Measurements from ENCODE around the gene BNIP3.

Gene BNIP3

DNA sequence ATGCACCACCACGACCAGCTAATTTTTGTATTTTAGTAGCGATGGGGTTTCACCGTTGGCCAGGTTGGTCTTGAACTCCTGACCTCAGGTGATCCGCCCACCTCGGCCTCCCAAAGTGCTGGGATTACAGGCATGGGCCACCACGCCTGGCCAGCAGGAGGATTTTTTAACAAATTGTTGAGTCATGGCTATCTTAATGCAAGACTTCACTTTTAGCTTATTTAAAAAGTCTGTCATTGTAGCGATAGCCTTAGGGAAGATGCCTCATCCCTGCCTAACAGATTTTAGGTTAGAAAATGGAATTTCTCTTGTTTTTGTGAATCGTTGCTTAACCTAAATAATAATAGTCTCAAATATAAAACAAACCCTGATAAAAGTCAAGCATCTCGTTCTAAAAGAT is 45.4 kb downstream of the BNIP3 start:
- H3K36me3 ChIP-seq (replicated peaks; ENCODE audit: low read depth, low read length) = peaks cover 7% of the 10 kb centered on the region

DNA sequence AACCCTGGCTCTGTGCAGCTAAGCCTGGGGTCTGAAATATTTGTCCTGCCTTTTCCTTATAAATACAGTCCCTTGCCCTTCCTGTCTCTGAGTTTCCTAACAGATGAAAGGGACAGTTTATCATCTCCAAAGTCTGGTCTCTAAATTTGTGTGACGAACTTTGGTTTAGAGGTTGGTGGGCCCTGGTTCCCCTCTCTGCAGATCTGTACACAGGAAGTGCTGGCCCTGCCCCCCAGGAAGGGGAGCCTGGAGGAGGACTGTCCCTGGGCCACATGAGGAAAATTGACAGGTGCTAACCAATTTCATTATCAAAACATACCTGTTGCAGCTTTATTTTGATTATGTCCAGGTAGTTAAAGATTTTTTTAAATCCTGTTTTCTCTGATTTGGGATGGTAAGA is 46.5 kb downstream of the BNIP3 start:
- Histone ChIP-seq H4K20me1 (ENCODE audit: insufficient read depth, low read length) (peaks cover 14% of the 10 kb centered on the region), H3K4me2 (ENCODE audit: low read length) (no peak overlapping the region), H2AFZ (ENCODE audit: low read depth, low read length) (no peak overlapping the region), H3K9me3 (ENCODE audit: insufficient read depth, low read length) (no peaks in the 10 kb centered on the region), H3K36me3 (replicated peaks; ENCODE audit: low read depth, low read length) (peaks cover 4% of the 10 kb centered on the region), H3K27ac (ENCODE audit: low read length) (no peak overlapping the region), H3K27me3 (ENCODE audit: low read depth, low read length) (no peaks in the 10 kb centered on the region), H3K79me2 (ENCODE audit: low read length) (peaks cover 48% of the 10 kb centered on the region), H3K4me3 (ENCODE audit: low read length) (no peak overlapping the region), H3K4me1 (ENCODE audit: low read length) (no peaks in the 10 kb centered on the region), H3K9ac (ENCODE audit: low read length) (no peak overlapping the region)
- no peak for TF ChIP-seq EZH2phosphoT487 (IDR thresholded peaks at IDR 0.05; ENCODE audit: low read depth)
- TF ChIP-seq, protein P1, sequence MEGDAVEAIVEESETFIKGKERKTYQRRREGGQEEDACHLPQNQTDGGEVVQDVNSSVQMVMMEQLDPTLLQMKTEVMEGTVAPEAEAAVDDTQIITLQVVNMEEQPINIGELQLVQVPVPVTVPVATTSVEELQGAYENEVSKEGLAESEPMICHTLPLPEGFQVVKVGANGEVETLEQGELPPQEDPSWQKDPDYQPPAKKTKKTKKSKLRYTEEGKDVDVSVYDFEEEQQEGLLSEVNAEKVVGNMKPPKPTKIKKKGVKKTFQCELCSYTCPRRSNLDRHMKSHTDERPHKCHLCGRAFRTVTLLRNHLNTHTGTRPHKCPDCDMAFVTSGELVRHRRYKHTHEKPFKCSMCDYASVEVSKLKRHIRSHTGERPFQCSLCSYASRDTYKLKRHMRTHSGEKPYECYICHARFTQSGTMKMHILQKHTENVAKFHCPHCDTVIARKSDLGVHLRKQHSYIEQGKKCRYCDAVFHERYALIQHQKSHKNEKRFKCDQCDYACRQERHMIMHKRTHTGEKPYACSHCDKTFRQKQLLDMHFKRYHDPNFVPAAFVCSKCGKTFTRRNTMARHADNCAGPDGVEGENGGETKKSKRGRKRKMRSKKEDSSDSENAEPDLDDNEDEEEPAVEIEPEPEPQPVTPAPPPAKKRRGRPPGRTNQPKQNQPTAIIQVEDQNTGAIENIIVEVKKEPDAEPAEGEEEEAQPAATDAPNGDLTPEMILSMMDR (IDR thresholded peaks at IDR 0.05; ENCODE audit: low read depth, low read length) = no peak

More for the DNA sequence above, 45.4 kb downstream of the BNIP3 start:
- no peaks in the 10 kb centered on the region for H3K27me3 ChIP-seq (ENCODE audit: low read depth, low read length)
- H3K9ac ChIP-seq (ENCODE audit: low read length) = no peak overlapping the region
- peaks cover 38% of the 10 kb centered on the region for H3K79me2 ChIP-seq (ENCODE audit: low read length)
- H3K4me1 ChIP-seq (ENCODE audit: low read length) = no peaks in the 10 kb centered on the region
- H3K4me3 ChIP-seq (ENCODE audit: low read length) = no peak overlapping the region
- H3K9me3 ChIP-seq (ENCODE audit: insufficient read depth, low read length) = no peaks in the 10 kb centered on the region
- no peak overlapping the region for H3K27ac ChIP-seq (ENCODE audit: low read length)
- no peak overlapping the region for H3K4me2 ChIP-seq (ENCODE audit: low read length)
- H2AFZ ChIP-seq (ENCODE audit: low read depth, low read length) = no peak overlapping the region
- H4K20me1 ChIP-seq (ENCODE audit: insufficient read depth, low read length) = peaks cover 7% of the 10 kb centered on the region
- no peak for TF ChIP-seq EZH2phosphoT487 (IDR thresholded peaks at IDR 0.05; ENCODE audit: low read depth)
- TF ChIP-seq, protein P1 (IDR thresholded peaks at IDR 0.05; ENCODE audit: low read depth, low read length) = no peak

DNA sequence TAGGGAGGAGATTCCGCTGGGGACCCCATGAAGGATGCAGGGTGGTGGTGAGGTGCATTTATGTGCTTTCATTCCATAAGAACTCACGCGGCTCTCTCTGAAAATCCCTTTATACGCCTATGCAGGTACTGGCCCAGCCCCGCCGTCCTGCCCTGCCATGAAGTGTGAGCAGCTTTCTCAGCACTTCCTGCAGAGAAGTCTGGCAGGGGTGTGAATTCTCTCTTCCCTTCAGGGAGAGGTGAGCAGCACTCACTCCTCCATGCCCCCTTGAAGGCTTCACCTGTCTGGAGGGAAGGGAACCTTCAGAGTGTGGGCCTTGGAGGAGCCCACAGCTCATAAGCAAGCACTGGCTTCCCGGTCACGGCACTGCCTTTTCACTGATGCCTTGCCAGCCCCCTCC is 47.0 kb downstream of the BNIP3 start:
- Histone ChIP-seq H3K4me1 (ENCODE audit: low read length) (no peaks in the 10 kb centered on the region), H3K4me3 (ENCODE audit: low read length) (no peak overlapping the region), H4K20me1 (ENCODE audit: insufficient read depth, low read length) (peaks cover 19% of the 10 kb centered on the region), H3K9me3 (ENCODE audit: insufficient read depth, low read length) (no peaks in the 10 kb centered on the region), H2AFZ (ENCODE audit: low read depth, low read length) (no peak overlapping the region), H3K36me3 (replicated peaks; ENCODE audit: low read depth, low read length) (peaks cover 4% of the 10 kb centered on the region), H3K9ac (ENCODE audit: low read length) (no peak overlapping the region), H3K4me2 (ENCODE audit: low read length) (no peak overlapping the region), H3K79me2 (ENCODE audit: low read length) (peaks cover 53% of the 10 kb centered on the region), H3K27ac (ENCODE audit: low read length) (no peak overlapping the region), H3K27me3 (ENCODE audit: low read depth, low read length) (no peaks in the 10 kb centered on the region)
- TF ChIP-seq EZH2phosphoT487 (IDR thresholded peaks at IDR 0.05; ENCODE audit: low read depth) = no peak
- TF ChIP-seq, protein P1 (IDR thresholded peaks at IDR 0.05; ENCODE audit: low read depth, low read length) = no peak

DNA sequence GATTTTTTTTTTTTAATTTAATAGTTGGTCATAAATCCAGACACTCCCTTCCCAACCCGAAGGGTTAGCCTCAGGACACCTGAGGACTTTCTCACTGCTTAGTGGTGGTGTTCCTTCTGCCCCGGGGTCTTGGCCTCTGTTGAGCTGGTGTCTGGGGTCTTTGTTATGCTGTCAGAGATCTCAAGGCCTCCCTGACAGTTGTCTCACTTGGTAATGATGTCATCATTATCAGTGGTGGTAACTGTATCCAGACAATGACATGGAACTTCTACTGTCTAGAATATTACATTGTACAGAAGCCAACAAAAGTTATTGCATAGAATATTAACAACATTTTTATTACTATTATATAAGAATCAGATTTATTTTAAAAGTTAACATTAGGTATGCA is 48.0 kb downstream of the BNIP3 start:
- no peak overlapping the region for H3K4me3 ChIP-seq (ENCODE audit: low read length)
- H3K4me2 ChIP-seq (ENCODE audit: low read length) = no peak overlapping the region

More for the DNA sequence above, 48.0 kb downstream of the BNIP3 start:
- TF ChIP-seq, protein P1 (IDR thresholded peaks at IDR 0.05; ENCODE audit: low read depth, low read length) = no peak
- no peak for TF ChIP-seq EZH2phosphoT487 (IDR thresholded peaks at IDR 0.05; ENCODE audit: low read depth)
- H3K27me3 ChIP-seq (ENCODE audit: low read depth, low read length) = no peaks in the 10 kb centered on the region
- H3K4me1 ChIP-seq (ENCODE audit: low read length) = peaks cover under 1% of the 10 kb centered on the region
- peaks cover 30% of the 10 kb centered on the region for H4K20me1 ChIP-seq (ENCODE audit: insufficient read depth, low read length)
- no peak overlapping the region for H2AFZ ChIP-seq (ENCODE audit: low read depth, low read length)
- H3K27ac ChIP-seq (ENCODE audit: low read length) = no peak overlapping the region
- peaks cover 64% of the 10 kb centered on the region for H3K79me2 ChIP-seq (ENCODE audit: low read length)
- H3K9ac ChIP-seq (ENCODE audit: low read length) = no peak overlapping the region
- H3K9me3 ChIP-seq (ENCODE audit: insufficient read depth, low read length) = no peaks in the 10 kb centered on the region
- H3K36me3 ChIP-seq (replicated peaks; ENCODE audit: low read depth, low read length) = peaks cover 4% of the 10 kb centered on the region

Data from OCI-LY3 (cell line).